Panc1 (cell line): ENCODE results near the gene ZDHHC7. TPM values are rescaled to one million over a fixed set of nuclear protein-coding genes. Genes with fewer than 3 reads are reported as not detected.

ENCODE experiments used
- ATAC-seq: fragments of 200-7000 bp; cut with Tn5 transposase; 2 replicates; pipeline ENCODE4 v1.9.1; 2020; ENCODE audit warnings: mild to moderate bottlenecking, moderate library complexity
- BruUV-seq: library from RNA; stranded (reverse); fragments of 400-500 nt; replicated peaks from 2 replicates; lab custom pipeline; 2021; lab: Mats Ljungman, UMichigan
- CTCF ChIA-PET: fragments of 300-600 bp; sonication (Branson Sonifier 250); formaldehyde crosslinking; loops from one replicate; lab custom pipeline; 2022; ENCODE audit warnings: antibody characterized with exemption; lab: Charles Lee
- POLR2A ChIA-PET: fragments of 300-600 bp; sonication (Branson Sonifier 250); formaldehyde crosslinking; loops from one replicate; lab custom pipeline; 2022; ENCODE audit warnings: antibody characterized with exemption; lab: Charles Lee
- DNase-seq: peaks from one replicate; pipeline ENCODE4 v3.0.0-alpha.2; 2010; ENCODE audit warnings: low read depth, low spot score
- H3K27ac ChIP-seq: 2 replicates; pipeline ENCODE4 v1.5.1; 2011; ENCODE audit warnings: mild to moderate bottlenecking, low read length, inconsistent platforms
- H3K27me3 ChIP-seq: fragments of 200-500 bp; sonication (Bioruptor generic); 2 replicates; pipeline ENCODE4 v1.6.0; 2014; ENCODE audit warnings: low read length, inconsistent platforms; ENCODE audit not compliant: control insufficient read depth, insufficient read depth
- H3K36me3 ChIP-seq: fragments of 200-500 bp; sonication (Bioruptor generic); 2 replicates; pipeline ENCODE4 v1.5.1; 2014; ENCODE audit warnings: inconsistent platforms, mild to moderate bottlenecking, low read length, moderate library complexity; ENCODE audit not compliant: control insufficient read depth, insufficient read depth
- H3K4me1 ChIP-seq: 2 replicates; pipeline ENCODE4 v1.5.1; 2011; ENCODE audit warnings: inconsistent platforms, mild to moderate bottlenecking, low read length, moderate library complexity; ENCODE audit not compliant: control insufficient read depth, insufficient read depth
- H3K4me3 ChIP-seq, 2 experiments: 2 replicates each; pipeline ENCODE4 v1.5.1; 2011 to 2012; ENCODE audit warnings: low read depth in 2 of 2, low read length in 2 of 2, mild to moderate bottlenecking in 2 of 2, inconsistent platforms in 1 of 2, moderate library complexity in 1 of 2
- H3K9me3 ChIP-seq: fragments of 200-500 bp; sonication (Bioruptor generic); 2 replicates; pipeline ENCODE4 v1.5.1; 2014; ENCODE audit warnings: low read depth, mild to moderate bottlenecking, inconsistent platforms, low read length, moderate library complexity; ENCODE audit not compliant: control insufficient read depth, insufficient read depth
- SIN3A ChIP-seq: IDR thresholded peaks from 2 replicates; pipeline ENCODE4 v1.6.1; 2012; ENCODE audit warnings: low read depth, mild to moderate bottlenecking, low read length, moderate library complexity, borderline replicate concordance; ENCODE audit not compliant: insufficient read depth
- TCF7L2 ChIP-seq: IDR thresholded peaks from 2 replicates; pipeline ENCODE4 v1.6.1; 2011; ENCODE audit warnings: mild to moderate bottlenecking, low read depth, low read length, inconsistent platforms
- in situ Hi-C: cut with HindIII; loops from 2 replicates; pipeline ENCODE4 v1.10.0; 2016; ENCODE audit warnings: low sequenced_read_pairs, low pct_unique_long_range_greater_than_20kb
- intact Hi-C: fragments of 100-400 bp; cut with micrococcal nuclease; formaldehyde crosslinking; loops from one replicate; pipeline ENCODE4 v1.10.0; 2022; ENCODE audit not compliant: unreplicated experiment
- total RNA-seq: library from RNA; stranded (reverse); gene quantifications from one replicate; pipeline ENCODE4 v1.2.1, GENCODE V29; 2021; ENCODE audit not compliant: unreplicated experiment
- TF ChIP-seq, protein P1 (sequence below): fragments of 450-650 bp; IDR thresholded peaks from 2 replicates; pipeline ENCODE4 v1.5.1; 2017; ENCODE audit warnings: mild to moderate bottlenecking

ZDHHC7 gene
- total RNA-seq, 1 experiment from 2014 or later: 71.5 TPM

DNA sequence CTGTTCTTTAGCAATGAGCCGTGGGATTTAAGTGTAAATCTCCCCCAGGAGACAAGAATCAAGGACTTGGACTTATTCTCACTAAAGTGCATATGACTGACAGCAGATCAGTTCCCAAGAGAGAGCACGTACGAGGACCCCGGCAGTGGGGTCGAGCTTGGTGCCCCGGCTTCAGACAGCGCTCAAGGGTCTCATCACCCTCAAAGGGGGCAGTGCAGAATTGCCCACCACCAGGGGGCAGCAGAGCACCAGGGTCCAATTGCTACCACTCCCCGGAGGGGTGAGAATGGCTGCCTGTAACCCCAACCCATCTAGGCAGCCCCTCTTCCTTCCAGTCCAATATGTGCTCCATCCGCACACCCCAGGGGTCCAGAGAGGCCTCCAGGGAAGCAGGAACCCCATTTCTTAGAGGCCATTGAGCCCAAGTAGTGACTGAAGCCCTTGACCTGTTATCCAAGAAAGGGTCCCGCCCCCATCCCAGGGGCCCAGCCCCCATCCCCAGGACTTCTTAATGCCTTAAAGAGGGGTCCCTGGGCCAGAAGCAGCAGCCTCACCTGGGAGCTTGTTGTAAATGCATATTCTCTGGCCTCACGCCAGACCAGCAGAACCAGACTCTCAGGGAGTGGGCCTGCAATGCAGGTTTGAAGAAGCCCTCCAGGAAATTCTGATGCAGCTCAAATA, 86.1 kb downstream of the ZDHHC7 start:
- H3K27ac ChIP-seq: no peak overlapping the region
- ATAC-seq (peak; percentile 78), DNase-seq (peak; percentile 39)
- H3K4me1 ChIP-seq: no peaks in the 10 kb centered on the region
- TF ChIP-seq, protein P1, sequence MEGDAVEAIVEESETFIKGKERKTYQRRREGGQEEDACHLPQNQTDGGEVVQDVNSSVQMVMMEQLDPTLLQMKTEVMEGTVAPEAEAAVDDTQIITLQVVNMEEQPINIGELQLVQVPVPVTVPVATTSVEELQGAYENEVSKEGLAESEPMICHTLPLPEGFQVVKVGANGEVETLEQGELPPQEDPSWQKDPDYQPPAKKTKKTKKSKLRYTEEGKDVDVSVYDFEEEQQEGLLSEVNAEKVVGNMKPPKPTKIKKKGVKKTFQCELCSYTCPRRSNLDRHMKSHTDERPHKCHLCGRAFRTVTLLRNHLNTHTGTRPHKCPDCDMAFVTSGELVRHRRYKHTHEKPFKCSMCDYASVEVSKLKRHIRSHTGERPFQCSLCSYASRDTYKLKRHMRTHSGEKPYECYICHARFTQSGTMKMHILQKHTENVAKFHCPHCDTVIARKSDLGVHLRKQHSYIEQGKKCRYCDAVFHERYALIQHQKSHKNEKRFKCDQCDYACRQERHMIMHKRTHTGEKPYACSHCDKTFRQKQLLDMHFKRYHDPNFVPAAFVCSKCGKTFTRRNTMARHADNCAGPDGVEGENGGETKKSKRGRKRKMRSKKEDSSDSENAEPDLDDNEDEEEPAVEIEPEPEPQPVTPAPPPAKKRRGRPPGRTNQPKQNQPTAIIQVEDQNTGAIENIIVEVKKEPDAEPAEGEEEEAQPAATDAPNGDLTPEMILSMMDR: peak; percentile 90
- TF ChIP-seq TCF7L2: no peak
- no peaks in the 10 kb centered on the region for H3K27me3 ChIP-seq
- no peaks in the 10 kb centered on the region for H3K9me3 ChIP-seq
- intact Hi-C loops: loop anchor here (5.0 kb wide), 1 partner anchor 47 kb away; no protein-coding TSS in a partner anchor
- POLR2A ChIA-PET: interaction anchor here (0.7 kb wide), 1 partner anchor 123 kb away, joined by 3 read pairs; no protein-coding TSS in a partner anchor
- H3K36me3 ChIP-seq: no peaks in the 10 kb centered on the region
- in situ Hi-C loops: no loop called here
- no peak overlapping the region for H3K4me3 ChIP-seq
- no TSS peak for BruUV-seq
- CTCF ChIA-PET: interaction anchor here (2.2 kb wide), 1 partner anchor 27 kb away, joined by 10 read pairs; no protein-coding TSS in a partner anchor

DNA sequence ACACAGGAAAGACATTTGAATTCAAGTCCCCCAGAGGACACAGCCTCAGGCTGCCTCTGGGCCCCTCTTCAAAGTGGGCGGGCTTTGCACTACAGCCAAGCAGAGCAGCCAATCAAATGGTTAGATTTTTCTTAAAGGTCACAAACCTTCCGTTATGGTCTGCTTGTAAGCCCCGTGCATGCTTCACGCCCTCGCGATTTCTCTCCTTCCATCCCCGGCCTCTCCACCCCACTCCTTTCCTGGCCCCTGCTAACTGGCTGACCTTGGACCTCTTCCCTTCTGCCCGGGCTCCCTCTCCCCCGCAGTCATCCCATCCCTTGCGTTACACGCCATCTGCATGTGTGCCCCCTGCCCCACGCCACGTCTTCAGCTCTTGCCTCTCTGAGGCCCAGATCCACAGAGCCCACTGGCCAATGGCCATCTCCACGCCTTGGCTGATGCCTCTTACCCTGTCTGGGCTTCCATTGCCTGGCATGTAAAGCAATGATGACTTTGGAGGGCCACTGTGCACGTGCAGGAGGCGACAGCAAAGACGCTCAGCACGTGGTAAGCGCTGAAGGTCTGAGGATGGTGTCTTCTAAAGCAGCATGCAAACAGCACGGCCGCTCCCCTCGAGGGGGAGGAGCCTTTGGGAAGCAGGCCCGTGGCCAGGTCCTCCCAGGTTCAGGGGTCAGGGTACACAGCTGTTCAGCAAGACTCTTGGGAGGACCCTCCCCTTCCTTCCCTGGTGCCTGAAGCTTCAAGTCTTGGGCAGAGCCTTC, 86.8 kb downstream of the ZDHHC7 start:
- Histone ChIP-seq H3K27ac (no peak overlapping the region), H3K9me3 (no peaks in the 10 kb centered on the region), H3K4me3 (no peak overlapping the region), H3K27me3 (no peaks in the 10 kb centered on the region), H3K36me3 (no peaks in the 10 kb centered on the region), H3K4me1 (no peaks in the 10 kb centered on the region)
- DNase-seq (no peak), ATAC-seq (peak; percentile 13; the same call in 1 of the 2 replicates)
- no TSS peak for BruUV-seq
- TF ChIP-seq SIN3A: no peak
- intact Hi-C loops: loop anchor here (5.0 kb wide), 1 partner anchor 48 kb away; no protein-coding TSS in a partner anchor
- in situ Hi-C loops: no loop called here
- CTCF ChIA-PET: interaction anchor here (2.2 kb wide), 1 partner anchor 28 kb away, joined by 10 read pairs; no protein-coding TSS in a partner anchor
- POLR2A ChIA-PET: no interaction called here

Other genes starting within 250 kb of the ZDHHC7 start
- gene CRISPLD2, start 191.6 kb downstream of the ZDHHC7 start, total RNA-seq: 12.9 TPM
- gene KIAA0513, start 16.3 kb upstream of the ZDHHC7 start, total RNA-seq: 8.7 TPM
- gene CIBAR2, start 100.9 kb upstream of the ZDHHC7 start, total RNA-seq: not detected